GM12891 (cell line): Measurements from ENCODE around the gene SLC12A7.

ENCODE experiments used
- PAX5 ChIP-seq: IDR thresholded peaks from 2 replicates; pipeline ENCODE4 v1.6.1; 2011; ENCODE audit warnings: low read length, moderate library complexity, mild to moderate bottlenecking; ENCODE audit not compliant: insufficient read depth, severe bottlenecking
- POLR2A ChIP-seq: IDR thresholded peaks from 2 replicates; pipeline ENCODE4 v1.6.1; 2011; ENCODE audit warnings: low read depth, low read length, control low read depth
- POLR2AphosphoS5 ChIP-seq: IDR thresholded peaks from 2 replicates; pipeline ENCODE4 v1.6.1; 2011; ENCODE audit warnings: low read depth, low read length, control low read depth
- SPI1 ChIP-seq: IDR thresholded peaks from 2 replicates; pipeline ENCODE4 v1.6.1; 2011; ENCODE audit warnings: low read depth, low read length, control low read depth
- TAF1 ChIP-seq: IDR thresholded peaks from 2 replicates; pipeline ENCODE4 v1.6.1; 2011; ENCODE audit warnings: low read depth, low read length, control low read depth

GRCh38 chr5:1113805-1114586, 2.1 kb upstream of the SLC12A7 start:
- TF ChIP-seq POLR2A, result no peak
- no peak for TF ChIP-seq POLR2AphosphoS5
- no peak for TF ChIP-seq TAF1
- TF ChIP-seq SPI1, result no peak
- no peak for TF ChIP-seq PAX5
